Activated naive CD4-positive, alpha-beta T cell treated with anti-CD3 and anti-CD28 coated beads for 36 hours (primary cell): ENCODE results near the gene CHRM4. TPM values are rescaled to one million over a fixed set of nuclear protein-coding genes. Genes with fewer than 3 reads are reported as not detected.
A peak's percentile ranks its signal among the peaks of the same experiment; 100 is the strongest.

Experiments
- CTCF ChIA-PET: fragments of 350-600 bp; sonication (Branson Sonifier 250); formaldehyde crosslinking; loops from one replicate; lab custom pipeline; 2021; ENCODE audit warnings: antibody characterized with exemption; lab: Charles Lee
- DNase-seq: peaks from one replicate; pipeline ENCODE4 v3.0.0-alpha.2; 2020
- H3K27ac Mint-ChIP-seq: one replicate; pipeline ENCODE4 v1.8.0; 2021; ENCODE audit warnings: mild to moderate bottlenecking, mixed read lengths
- H3K27me3 Mint-ChIP-seq: one replicate; pipeline ENCODE4 v1.8.0; 2021; ENCODE audit warnings: low read depth, mixed read lengths
- H3K36me3 Mint-ChIP-seq: one replicate; pipeline ENCODE4 v1.8.0; 2021; ENCODE audit warnings: low read depth, mixed read lengths
- H3K4me1 Mint-ChIP-seq: one replicate; pipeline ENCODE4 v1.8.0; 2021; ENCODE audit warnings: low read depth, mixed read lengths
- H3K4me3 Mint-ChIP-seq: one replicate; pipeline ENCODE4 v1.8.0; 2021; ENCODE audit warnings: mild to moderate bottlenecking, moderate library complexity, mixed read lengths
- H3K9me3 Mint-ChIP-seq: one replicate; pipeline ENCODE4 v1.8.0; 2021; ENCODE audit warnings: mixed read lengths
- intact Hi-C: fragments of 100-400 bp; cut with micrococcal nuclease; formaldehyde crosslinking; loops from one replicate; pipeline ENCODE4 v1.15.1; 2023
- total RNA-seq, 2 experiments: library from RNA; stranded (reverse); gene quantifications; one replicate each; pipeline ENCODE4 v1.2.3, GENCODE V29; 2021

CHRM4 gene
- total RNA-seq, 2 experiments from 2014 or later: not detected

DNA sequence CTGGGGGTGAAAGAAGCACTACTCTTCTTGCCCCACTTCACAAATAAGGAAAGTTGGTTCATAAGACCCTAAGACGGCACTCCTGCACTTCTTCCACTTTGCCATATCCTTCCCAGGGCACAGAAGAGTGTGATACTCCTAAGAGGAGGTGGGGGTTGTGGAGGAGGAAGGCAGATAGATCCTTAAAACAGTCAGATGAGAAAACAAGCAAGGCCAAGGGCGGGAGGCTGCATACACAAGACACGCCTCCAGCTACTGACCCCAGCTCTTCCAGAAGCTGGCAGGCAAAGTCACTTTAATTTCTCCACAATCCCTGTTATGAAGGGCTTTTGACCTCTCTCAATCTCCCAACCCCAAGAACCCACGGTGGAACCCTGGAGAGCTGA lies 1.6 kb upstream of the CHRM4 start:
- CTCF ChIA-PET: interaction anchor here (1.0 to 1.5 kb wide), 4 partner anchors 8 to 148 kb away, joined by 3 read pairs; no protein-coding TSS in a partner anchor
- no peak overlapping the region for H3K27ac Mint-ChIP-seq
- H3K27me3 Mint-ChIP-seq: peaks cover 39% of the 10 kb centered on the region
- intact Hi-C loops: no loop called here
- H3K4me3 Mint-ChIP-seq: peak overlapping the region; percentile 66
- H3K36me3 Mint-ChIP-seq: peaks cover 9% of the 10 kb centered on the region
- peaks cover 21% of the 10 kb centered on the region for H3K4me1 Mint-ChIP-seq
- DNase-seq: no peak
- no peaks in the 10 kb centered on the region for H3K9me3 Mint-ChIP-seq

- H3K9me3 Mint-ChIP-seq: no peaks in the 10 kb centered on the region
- peaks cover 43% of the 10 kb centered on the region for H3K27me3 Mint-ChIP-seq
- intact Hi-C loops: loop anchor here (1.0 kb wide), 1 partner anchor 12 kb away; no protein-coding TSS in a partner anchor
- H3K36me3 Mint-ChIP-seq: peaks cover 9% of the 10 kb centered on the region
- peaks cover 25% of the 10 kb centered on the region for H3K4me1 Mint-ChIP-seq
- CTCF ChIA-PET: interaction anchor here (0.6 to 1.9 kb wide), 6 partner anchors 8 to 241 kb away, joined by 3 to 4 read pairs (median 3); no protein-coding TSS in a partner anchor
- H3K4me3 Mint-ChIP-seq: peak overlapping the region; percentile 66
- H3K27ac Mint-ChIP-seq: no peak overlapping the region
- DNase-seq: peak; percentile 82
These were observed 1.1 kb upstream of the CHRM4 start for GRCh38 chr11:46392421-46393230.

DNA sequence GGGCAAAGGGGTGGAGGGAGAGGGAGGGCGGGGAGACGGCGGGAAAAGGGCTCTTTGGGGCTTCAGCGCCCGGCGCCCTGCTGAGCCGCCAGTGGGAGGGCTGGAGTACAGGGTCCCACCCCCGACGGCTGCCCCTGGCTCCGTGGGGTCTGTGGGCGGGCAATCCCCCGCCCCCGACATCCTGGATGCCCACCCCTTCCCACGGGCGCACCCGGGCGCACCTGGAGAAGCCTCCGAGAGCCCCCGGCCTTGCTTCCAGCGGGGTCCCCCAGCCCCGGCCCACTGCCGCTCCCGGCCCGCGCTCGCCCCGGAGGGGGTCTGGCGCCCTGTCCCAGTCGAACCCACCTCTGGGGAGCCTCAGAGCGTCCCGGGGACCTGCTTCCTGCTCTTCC lies 394 bp downstream of the CHRM4 start:
- CTCF ChIA-PET: interaction anchor here (1.0 to 1.9 kb wide), 2 partner anchors 47 to 127 kb away, joined by 4 read pairs; no protein-coding TSS in a partner anchor
- DNase-seq: no peak
- Mint-ChIP-seq H3K36me3 (no peaks in the 10 kb centered on the region), H3K27me3 (peaks cover 55% of the 10 kb centered on the region), H3K9me3 (no peaks in the 10 kb centered on the region), H3K4me1 (peaks cover 25% of the 10 kb centered on the region), H3K27ac (no peak overlapping the region), H3K4me3 (no peak overlapping the region)
- intact Hi-C loops: no loop called here

DNA sequence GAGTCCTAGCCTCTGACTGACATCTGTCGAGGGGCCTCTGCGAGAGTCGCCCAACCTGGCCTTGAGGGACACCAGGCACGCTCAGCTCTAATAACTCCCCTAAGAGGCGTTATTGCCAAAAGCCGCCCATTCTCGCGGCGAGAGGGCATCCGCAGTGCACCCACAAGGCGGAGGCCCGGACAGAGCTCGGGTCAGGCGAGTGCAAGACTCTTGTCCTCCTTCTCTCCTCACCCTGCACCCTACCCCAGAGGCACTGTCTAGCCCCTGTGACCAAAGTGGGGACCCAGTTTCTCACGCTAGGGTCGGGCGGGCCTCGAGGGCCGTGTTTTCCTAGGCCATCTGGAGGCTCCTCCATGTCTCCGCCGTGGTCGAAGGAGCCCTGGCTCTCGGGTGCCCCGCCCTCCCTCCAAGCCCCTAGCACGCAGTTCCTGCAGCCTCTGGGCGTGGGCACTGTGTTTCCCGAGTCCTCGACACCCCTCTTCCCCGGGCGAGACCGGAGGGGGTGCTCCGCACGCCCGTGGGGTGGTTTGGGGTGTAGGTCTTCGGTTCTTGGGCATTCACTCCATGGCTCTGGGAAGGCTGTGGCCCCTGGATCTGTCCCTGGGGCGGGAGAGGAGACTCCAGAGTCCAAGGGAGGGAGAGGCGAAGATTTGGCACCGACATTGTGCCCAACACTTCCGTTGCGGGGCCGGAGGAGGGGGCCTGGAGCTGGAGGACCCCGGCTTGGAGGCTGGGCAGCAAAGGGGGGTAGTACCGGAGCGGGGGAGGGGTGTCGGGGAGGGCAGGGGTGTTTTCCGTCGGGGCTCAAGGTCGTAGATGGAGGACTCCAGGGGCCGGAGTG lies 1.0 kb downstream of the CHRM4 start:
- H3K27ac Mint-ChIP-seq: no peak overlapping the region
- H3K9me3 Mint-ChIP-seq: no peaks in the 10 kb centered on the region
- H3K27me3 Mint-ChIP-seq: peaks cover 58% of the 10 kb centered on the region
- no peaks in the 10 kb centered on the region for H3K36me3 Mint-ChIP-seq
- intact Hi-C loops: no loop called here
- no peak for DNase-seq
- peak overlapping the region; percentile 6 for H3K4me3 Mint-ChIP-seq
- CTCF ChIA-PET: interaction anchor here (0.6 to 4.0 kb wide), 12 partner anchors 8 to 227 kb away, joined by 3 to 19 read pairs (median 6); partner anchors contain the start of genes ATG13, DGKZ and HARBI1
- peaks cover 25% of the 10 kb centered on the region for H3K4me1 Mint-ChIP-seq

DNA sequence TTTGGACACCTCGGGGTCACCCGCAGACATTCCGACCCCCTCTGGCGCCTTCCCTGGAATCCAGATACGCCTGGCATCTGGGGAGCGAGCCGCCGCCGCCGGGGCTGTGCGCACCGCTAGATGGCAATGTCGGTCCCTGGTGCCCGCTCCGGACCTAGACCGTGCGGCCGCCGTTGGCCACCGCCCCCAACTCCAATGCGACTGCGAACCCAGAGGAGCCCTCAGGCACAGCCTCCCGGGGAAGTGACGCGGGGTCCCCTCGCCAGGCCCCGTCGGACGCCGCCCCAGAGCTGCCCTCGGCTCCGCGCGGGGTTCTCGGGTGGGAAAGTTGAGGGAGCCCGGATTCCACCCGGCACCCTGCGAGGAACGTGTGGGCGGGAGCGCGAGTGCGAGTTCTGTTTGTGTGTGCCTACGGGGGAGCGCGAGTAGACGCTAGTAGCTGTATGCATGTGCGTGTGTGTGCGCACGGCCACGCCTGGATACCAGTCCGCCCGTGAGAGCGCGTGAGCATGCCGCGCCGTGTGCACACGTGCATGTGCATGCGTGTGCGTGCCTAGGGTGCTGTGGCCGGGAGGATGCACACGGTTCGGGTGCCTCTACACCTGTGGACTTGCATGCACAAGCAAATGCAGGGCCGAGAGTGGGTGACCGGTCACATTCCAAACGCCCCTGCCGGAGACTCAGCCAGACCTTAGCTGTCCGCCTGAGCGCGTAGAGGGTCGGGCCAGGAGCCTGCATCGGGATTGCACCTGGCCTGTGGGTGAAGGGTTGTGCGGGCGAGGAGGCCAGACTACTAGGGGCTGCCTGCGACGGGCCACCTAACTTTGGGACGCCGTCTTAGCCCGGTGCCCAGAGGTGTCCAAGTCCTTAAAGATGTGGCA lies 1.9 kb downstream of the CHRM4 start:
- peaks cover 58% of the 10 kb centered on the region for H3K27me3 Mint-ChIP-seq
- peaks cover 25% of the 10 kb centered on the region for H3K4me1 Mint-ChIP-seq
- no peaks in the 10 kb centered on the region for H3K36me3 Mint-ChIP-seq
- CTCF ChIA-PET: interaction anchor here (0.6 to 4.0 kb wide), 26 partner anchors 9 to 317 kb away, joined by 3 to 19 read pairs (median 5); partner anchors contain the start of genes ATG13, DGKZ and HARBI1
- peak overlapping the region; percentile 21 for H3K4me3 Mint-ChIP-seq
- intact Hi-C loops: loop anchor here (1.0 to 5.0 kb wide), 4 partner anchors 140 to 283 kb away; partner anchors contain the start of genes ATG13 and HARBI1
- no peaks in the 10 kb centered on the region for H3K9me3 Mint-ChIP-seq
- DNase-seq: peak; percentile 72
- H3K27ac Mint-ChIP-seq: no peak overlapping the region

DNA sequence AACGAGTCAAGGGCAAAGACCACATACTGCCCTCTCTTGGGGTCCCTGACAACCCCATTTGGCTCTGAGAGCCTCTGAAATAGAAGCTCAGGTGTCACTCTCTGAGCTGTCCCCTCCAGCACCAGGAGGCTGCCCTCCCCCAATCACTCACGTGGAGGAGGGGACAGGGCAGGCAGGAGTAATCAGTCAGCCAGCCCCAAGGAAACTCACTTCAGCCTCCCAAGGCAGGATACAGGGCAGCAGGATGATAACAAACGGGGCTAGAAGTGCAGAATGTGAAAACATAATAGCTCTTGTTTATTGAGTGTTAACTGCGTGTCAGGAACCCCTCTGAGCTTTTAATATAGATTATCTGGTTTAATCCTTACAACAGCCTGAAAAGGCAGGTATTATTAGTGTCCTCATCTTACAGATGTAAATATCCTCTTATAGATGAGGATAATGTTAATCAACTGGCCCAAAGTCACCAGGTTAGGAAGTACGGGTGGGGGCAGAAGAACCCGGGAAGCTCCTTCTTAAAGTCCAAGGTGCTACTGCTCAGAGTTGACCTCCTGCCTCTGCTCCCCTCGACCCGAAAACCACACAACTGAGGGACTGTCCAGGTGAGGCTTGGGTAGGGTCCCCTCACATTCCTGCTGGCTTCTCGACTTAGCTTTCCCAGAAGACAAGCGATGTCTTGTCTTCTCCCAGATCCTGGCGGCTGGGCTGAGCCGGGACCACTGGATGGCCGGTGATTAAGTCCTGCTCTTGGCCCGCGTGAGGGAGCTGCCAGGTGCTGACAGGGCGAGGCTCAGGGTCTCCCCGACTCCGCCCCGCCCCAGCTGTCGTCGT lies 2.7 kb downstream of the CHRM4 start:
- H3K4me1 Mint-ChIP-seq: peaks cover 25% of the 10 kb centered on the region
- no peak for DNase-seq
- H3K36me3 Mint-ChIP-seq: no peaks in the 10 kb centered on the region
- H3K27ac Mint-ChIP-seq: no peak overlapping the region
- no peaks in the 10 kb centered on the region for H3K9me3 Mint-ChIP-seq
- CTCF ChIA-PET: interaction anchor here (0.6 to 4.0 kb wide), 35 partner anchors 10 to 318 kb away, joined by 3 to 19 read pairs (median 5); partner anchors contain the start of genes ATG13, DGKZ and HARBI1
- intact Hi-C loops: loop anchor here (1.0 to 5.0 kb wide), 4 partner anchors 140 to 283 kb away; partner anchors contain the start of genes ATG13 and HARBI1
- peaks cover 58% of the 10 kb centered on the region for H3K27me3 Mint-ChIP-seq
- no peak overlapping the region for H3K4me3 Mint-ChIP-seq

GRCh38 chr11:46387919-46388618 lies 3.5 kb downstream of the CHRM4 start:
- Mint-ChIP-seq H3K27ac (no peak overlapping the region), H3K4me3 (no peak overlapping the region), H3K36me3 (no peaks in the 10 kb centered on the region), H3K27me3 (peaks cover 55% of the 10 kb centered on the region), H3K9me3 (no peaks in the 10 kb centered on the region), H3K4me1 (peaks cover 23% of the 10 kb centered on the region)
- intact Hi-C loops: loop anchor here (5.0 kb wide), 1 partner anchor 284 kb away; no protein-coding TSS in a partner anchor
- DNase-seq: no peak
- CTCF ChIA-PET: interaction anchor here (0.8 to 4.0 kb wide), 29 partner anchors 9 to 319 kb away, joined by 3 to 19 read pairs (median 5); partner anchors contain the start of genes ATG13 and HARBI1

DNA sequence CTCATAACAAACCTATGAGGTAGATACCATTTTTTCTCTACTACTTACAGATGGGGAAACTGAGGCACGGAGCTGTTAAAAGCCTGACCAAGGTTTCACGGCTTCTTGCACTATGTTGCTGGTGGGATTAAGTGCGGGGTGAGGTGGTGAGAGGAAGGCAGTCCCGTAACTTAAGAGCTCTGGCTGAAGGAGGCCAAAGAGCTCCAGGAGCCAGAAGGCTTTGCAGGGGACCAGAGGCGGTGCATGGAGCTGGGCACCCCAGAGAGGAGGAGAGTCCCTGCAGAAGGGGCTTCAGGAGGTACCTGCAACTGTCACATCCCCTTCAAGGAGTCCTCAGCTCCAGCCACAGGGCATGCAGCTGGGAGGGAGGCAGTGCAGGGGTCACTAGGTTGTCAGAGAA lies 4.1 kb downstream of the CHRM4 start:
- Mint-ChIP-seq H3K9me3 (no peaks in the 10 kb centered on the region), H3K27ac (no peak overlapping the region), H3K27me3 (peaks cover 49% of the 10 kb centered on the region), H3K4me3 (no peak overlapping the region), H3K4me1 (peaks cover 18% of the 10 kb centered on the region), H3K36me3 (no peaks in the 10 kb centered on the region)
- DNase-seq: no peak
- CTCF ChIA-PET: interaction anchor here (1.0 to 4.0 kb wide), 7 partner anchors 11 to 231 kb away, joined by 4 to 19 read pairs (median 7); partner anchors contain the start of genes ATG13 and HARBI1
- intact Hi-C loops: loop anchor here (5.0 kb wide), 1 partner anchor 285 kb away; no protein-coding TSS in a partner anchor

DNA sequence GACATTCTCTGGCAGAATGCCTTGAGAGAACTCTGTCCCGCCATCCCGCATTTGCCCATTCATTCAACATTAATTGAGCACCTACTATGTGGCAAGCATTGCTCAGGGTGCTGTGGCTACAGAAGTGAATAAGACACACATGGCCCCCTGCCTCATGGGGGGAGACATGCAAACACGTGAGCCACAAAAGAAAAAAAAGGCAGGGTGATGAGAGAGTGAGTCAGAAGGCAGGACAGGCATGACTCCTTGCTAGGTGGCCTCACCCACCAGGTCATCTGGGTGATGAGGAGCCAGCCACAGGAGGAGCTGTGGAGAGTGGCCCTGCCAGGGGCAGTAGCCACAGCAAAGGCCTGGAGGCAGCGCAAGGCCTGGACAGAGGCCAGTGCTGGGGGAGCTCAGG lies 4.9 kb downstream of the CHRM4 start:
- H3K27ac Mint-ChIP-seq: no peak overlapping the region
- intact Hi-C loops: loop anchor here (5.0 kb wide), 1 partner anchor 286 kb away; no protein-coding TSS in a partner anchor
- H3K9me3 Mint-ChIP-seq: no peaks in the 10 kb centered on the region
- H3K36me3 Mint-ChIP-seq: no peaks in the 10 kb centered on the region
- DNase-seq: no peak
- H3K4me1 Mint-ChIP-seq: peaks cover 23% of the 10 kb centered on the region
- H3K4me3 Mint-ChIP-seq: no peak overlapping the region
- CTCF ChIA-PET: interaction anchor here (1.0 to 4.0 kb wide), 3 partner anchors 11 to 18 kb away, joined by 4 to 19 read pairs (median 5); no protein-coding TSS in a partner anchor
- H3K27me3 Mint-ChIP-seq: peaks cover 53% of the 10 kb centered on the region
